GM12801 (cell line): ENCODE results near the gene RAPGEF3.

Source experiments
- TF ChIP-seq, protein P1 (sequence below): IDR thresholded peaks from one replicate; pipeline ENCODE4 v1.5.1; 2011; ENCODE audit warnings: control low read depth; ENCODE audit not compliant: insufficient read length; ENCODE audit errors: extremely low read depth

RAPGEF3 gene

DNA sequence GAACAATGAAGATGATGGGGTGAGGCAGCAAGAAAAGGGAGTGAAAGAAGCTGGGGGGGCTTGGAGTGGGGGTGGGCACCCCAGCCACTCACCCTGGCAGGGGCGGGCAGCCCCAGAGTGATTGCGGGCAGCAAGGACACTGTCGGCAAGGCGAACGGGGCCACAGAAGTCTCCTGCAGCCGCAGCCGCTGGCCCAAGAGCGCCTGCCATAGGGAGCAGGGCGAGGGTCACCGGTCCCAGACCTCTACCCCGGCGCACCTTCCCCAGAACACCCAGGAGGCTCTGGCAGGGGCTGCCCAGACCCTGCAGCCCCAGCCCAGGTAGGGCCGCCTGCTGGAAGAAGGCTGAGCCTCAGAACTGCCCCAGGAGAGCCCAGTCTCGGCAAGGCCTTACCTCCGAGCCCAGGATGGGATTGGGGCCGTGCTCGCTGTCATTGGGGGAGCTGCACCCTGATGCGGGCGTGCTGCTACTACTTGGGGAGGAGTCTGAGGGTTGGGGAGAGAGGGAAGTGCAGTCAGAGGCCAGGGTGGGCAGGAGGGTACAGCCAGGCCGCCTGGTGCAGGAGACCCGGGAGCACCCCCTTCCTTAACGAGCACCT lies 37.2 kb upstream of the RAPGEF3 start:
- TF ChIP-seq, protein P1, sequence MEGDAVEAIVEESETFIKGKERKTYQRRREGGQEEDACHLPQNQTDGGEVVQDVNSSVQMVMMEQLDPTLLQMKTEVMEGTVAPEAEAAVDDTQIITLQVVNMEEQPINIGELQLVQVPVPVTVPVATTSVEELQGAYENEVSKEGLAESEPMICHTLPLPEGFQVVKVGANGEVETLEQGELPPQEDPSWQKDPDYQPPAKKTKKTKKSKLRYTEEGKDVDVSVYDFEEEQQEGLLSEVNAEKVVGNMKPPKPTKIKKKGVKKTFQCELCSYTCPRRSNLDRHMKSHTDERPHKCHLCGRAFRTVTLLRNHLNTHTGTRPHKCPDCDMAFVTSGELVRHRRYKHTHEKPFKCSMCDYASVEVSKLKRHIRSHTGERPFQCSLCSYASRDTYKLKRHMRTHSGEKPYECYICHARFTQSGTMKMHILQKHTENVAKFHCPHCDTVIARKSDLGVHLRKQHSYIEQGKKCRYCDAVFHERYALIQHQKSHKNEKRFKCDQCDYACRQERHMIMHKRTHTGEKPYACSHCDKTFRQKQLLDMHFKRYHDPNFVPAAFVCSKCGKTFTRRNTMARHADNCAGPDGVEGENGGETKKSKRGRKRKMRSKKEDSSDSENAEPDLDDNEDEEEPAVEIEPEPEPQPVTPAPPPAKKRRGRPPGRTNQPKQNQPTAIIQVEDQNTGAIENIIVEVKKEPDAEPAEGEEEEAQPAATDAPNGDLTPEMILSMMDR, result no peak

DNA sequence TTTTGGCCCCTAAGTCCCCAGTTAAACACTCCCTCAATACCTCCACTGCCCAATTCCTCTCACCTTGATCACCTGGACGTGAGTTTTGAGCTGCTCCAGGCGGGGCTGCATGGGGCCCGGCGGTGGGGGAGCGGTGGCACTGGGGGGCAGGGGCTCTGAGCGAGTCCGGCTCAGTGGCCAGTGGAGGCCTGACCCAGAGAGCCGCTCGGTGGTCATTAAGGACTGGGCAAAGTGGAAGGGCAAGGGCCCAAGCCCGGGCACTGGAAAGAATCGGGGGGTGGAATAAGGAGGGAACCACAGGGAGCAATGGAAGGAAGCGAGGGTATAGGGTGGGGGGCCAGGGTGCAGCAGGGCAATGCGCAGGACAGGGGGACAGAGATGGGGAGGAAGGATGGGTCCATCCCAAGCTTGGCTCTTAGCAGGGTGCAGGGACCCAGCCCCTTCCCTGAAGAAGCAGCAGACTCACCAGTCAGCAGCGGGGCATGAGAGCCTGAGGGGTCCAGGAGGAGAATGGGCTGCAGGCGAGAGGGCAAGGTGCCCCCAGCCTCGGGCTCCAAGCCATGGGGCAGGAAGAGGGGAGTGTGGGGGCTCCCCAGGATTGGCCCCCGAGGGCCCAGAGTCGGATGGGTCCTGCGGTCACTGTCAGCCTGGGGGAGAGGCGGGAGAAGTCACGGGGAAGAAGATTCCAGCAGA lies 36.6 kb upstream of the RAPGEF3 start:
- TF ChIP-seq, protein P1, result no peak

DNA sequence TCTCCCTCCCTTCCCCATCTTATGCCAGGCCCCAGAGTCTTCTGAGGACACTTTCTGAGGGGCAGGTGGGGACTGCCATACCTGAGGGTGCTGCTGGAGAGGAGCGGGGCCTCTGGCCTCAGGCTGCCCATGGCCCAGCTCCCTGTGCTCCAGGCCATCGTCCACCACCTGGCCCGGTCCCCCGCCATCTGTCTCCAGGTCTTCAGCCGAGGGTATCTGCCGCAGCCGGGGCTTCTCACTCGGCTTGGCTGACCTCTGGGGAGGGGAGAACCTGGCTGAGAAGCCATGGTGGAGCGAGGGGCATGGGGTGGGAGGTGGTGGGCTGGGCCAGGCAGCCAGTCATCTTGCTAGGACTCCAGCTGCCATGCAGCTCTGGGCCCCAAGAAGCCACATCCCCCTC lies 36.0 kb upstream of the RAPGEF3 start:
- TF ChIP-seq, protein P1, result no peak

DNA sequence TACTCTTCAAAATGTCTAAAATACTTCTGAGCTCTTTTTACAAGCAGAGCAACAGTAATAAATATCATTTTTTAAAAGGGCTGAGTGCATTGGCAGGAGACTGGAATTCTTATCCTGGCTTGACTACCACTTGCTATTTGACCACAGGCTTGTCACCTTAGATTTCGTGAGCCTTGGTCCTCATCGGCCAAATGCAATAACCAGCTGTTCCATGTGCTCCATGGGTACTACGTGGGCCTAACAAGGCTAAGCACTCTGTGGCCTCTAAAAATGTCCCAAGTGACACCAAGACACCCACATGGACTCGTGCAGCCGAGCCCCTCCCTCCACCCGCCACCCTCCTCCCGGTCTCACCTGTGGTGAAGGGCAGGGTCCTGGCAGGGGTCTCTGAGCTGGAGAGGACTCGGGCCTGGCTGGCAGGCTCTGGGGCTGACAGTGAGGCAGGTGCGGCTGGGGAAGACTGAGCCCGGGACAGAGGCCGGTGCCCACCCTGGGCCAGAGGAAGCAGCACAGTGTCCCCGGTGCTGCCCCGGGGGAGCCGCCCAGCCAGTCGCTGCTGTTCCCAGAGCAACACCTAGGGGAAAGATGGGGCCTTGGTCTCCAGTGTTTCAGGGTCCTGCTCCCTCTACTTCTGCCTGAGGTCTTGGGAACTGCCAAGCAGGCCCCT lies 34.5 kb upstream of the RAPGEF3 start:
- TF ChIP-seq, protein P1, result no peak

DNA sequence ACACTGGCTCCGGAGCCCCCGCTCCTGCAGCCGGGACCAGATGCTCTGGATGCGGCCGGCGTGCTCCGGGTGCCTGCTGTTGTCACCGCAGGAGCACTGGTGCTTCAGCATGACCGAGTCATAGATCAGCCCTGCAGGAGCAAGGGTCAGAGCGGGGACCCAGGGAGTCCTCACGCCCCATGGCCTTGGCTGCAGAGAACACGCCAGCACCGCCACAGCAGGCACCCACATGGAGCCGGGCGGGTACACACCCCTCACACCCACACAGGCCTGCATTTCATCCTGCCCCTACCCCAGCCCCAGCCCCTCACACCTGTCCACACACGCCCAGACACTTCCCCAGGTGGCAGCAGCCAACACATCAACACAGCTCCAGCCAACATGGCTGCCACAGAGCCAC lies 33.2 kb upstream of the RAPGEF3 start:
- TF ChIP-seq, protein P1, result no peak

DNA sequence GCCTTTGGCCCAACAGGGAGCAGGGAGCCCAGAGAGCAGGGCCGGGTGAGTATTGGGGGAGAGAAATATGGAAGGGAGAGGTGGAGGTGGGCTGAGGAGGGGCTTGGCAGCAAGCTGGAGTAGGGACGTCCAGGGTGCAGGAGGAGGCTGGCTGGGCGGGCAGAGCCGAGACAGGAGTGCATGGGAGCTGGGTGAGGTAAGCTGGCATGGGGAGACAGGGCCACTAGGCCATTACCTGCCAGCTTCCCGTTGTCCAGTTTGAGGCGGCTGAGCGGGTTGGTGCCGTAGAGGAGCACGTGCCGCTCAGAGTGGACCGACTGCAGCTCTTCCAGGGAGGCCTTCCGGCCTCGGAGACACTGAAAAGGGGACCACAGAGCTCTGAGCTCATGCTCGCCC lies 32.7 kb upstream of the RAPGEF3 start:
- TF ChIP-seq, protein P1, result no peak

DNA sequence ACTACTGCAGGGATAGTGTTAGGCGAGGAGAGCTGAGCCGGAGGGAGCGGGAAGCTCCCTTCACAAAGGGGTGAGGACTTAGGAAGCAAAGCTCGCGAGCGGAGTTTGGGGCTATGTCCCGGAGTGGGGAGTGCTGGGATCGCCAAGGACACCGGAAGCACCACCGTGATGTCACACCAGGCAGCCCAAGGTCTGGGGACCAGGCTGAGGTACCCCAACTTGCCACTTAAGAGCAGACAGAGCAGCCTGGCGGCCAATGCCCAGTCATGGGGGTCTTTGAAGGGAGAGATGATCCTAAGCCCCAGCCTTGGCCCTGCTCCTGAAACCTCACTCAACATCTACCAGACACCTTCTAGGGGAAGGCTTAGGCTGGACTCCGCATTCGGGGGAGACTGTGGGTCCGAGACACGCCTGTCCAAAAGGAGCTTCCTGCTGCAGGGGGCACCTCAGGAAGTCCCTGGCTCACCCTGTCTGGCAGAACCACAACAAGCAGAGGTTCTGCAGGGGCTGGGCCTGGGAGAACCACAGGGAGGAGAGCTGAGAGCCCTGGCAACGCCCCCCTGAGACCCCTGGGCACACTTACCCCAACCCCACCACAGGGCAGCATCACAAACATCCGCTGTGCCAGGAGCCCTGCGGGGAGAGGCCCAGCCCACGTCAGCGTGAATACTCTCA lies 32.1 kb upstream of the RAPGEF3 start:
- TF ChIP-seq, protein P1, result no peak
